Measurements from ENCODE around the gene RO60.
A peak's percentile ranks its signal among the peaks of the same experiment; 100 is the strongest.

The RO60 gene

GRCh38 chr1:193059282-193060114 lies at the start of gene RO60, which contains the start of gene UCHL5:
Gene RO60 (plus strand): TSS chr1:193059612. CDS start chr1:193069055, 9,443 bp downstream.
Gene UCHL5 (minus strand): TSS chr1:193059360. CDS start chr1:193059260, 100 bp downstream.
- TF ChIP-seq CTCF (IDR thresholded peaks at IDR 0.05; ENCODE audit: control insufficient read depth, extremely low read depth, insufficient read depth) = 0 out of 2 replicates have a peak, but pooled peaks have one; percentile 4

GRCh38 chr1:193011406-193011805 lies 48.0 kb upstream of the RO60 start:
- no peak for TF ChIP-seq CTCF (IDR thresholded peaks at IDR 0.05; ENCODE audit: control insufficient read depth, extremely low read depth, insufficient read depth)
- DNase-seq (ENCODE audit: low read depth) = no peak

More at GRCh38 chr1:193059282-193060114, at the start of gene RO60, which contains the start of gene UCHL5:
- DNase-seq (ENCODE audit: low read depth) = peak; percentile 93
- H3K4me3 ChIP-seq (ENCODE audit: low read depth, low read length) = peak within 1 kb of the TSS; percentile 80

GRCh38 chr1:193013005-193013404 lies 46.4 kb upstream of the RO60 start:
- TF ChIP-seq CTCF (IDR thresholded peaks at IDR 0.05; ENCODE audit: control insufficient read depth, extremely low read depth, insufficient read depth) = no peak
- no peak overlapping the region for H3K4me3 ChIP-seq (ENCODE audit: low read depth, low read length)
- DNase-seq (ENCODE audit: low read depth) = no peak

More at GRCh38 chr1:193011406-193011805, 48.0 kb upstream of the RO60 start:
- H3K4me3 ChIP-seq (ENCODE audit: low read depth, low read length) = no peak overlapping the region

- no peak for DNase-seq (ENCODE audit: low read depth)
- no peak overlapping the region for H3K4me3 ChIP-seq (ENCODE audit: low read depth, low read length)
- no peak for TF ChIP-seq CTCF (IDR thresholded peaks at IDR 0.05; ENCODE audit: control insufficient read depth, extremely low read depth, insufficient read depth)
These were observed 45.7 kb upstream of the RO60 start for GRCh38 chr1:193013707-193014106.

GRCh38 chr1:193014400-193014799 lies 45.0 kb upstream of the RO60 start:
- no peak for TF ChIP-seq CTCF (IDR thresholded peaks at IDR 0.05; ENCODE audit: control insufficient read depth, extremely low read depth, insufficient read depth)
- H3K4me3 ChIP-seq (ENCODE audit: low read depth, low read length) = no peak overlapping the region
- DNase-seq (ENCODE audit: low read depth) = no peak

GRCh38 chr1:193016788-193017187 lies 42.6 kb upstream of the RO60 start:
- no peak for TF ChIP-seq CTCF (IDR thresholded peaks at IDR 0.05; ENCODE audit: control insufficient read depth, extremely low read depth, insufficient read depth)
- DNase-seq (ENCODE audit: low read depth) = no peak
- H3K4me3 ChIP-seq (ENCODE audit: low read depth, low read length) = no peak overlapping the region

All from LNCaP clone FGC (cell line).